Measurements from ENCODE around the gene EPHB1. TPM values are rescaled to one million over a fixed set of nuclear protein-coding genes. Genes with fewer than 3 reads are reported as not detected.
"Not testable (repeated sequence)": the region's sequence is repeated elsewhere in the genome, so short reads cannot be mapped to it uniquely, and the experiment has no call there.

EPHB1 gene
- total RNA-seq, 1 experiment from 2014 or later = 0.86 TPM

DNA sequence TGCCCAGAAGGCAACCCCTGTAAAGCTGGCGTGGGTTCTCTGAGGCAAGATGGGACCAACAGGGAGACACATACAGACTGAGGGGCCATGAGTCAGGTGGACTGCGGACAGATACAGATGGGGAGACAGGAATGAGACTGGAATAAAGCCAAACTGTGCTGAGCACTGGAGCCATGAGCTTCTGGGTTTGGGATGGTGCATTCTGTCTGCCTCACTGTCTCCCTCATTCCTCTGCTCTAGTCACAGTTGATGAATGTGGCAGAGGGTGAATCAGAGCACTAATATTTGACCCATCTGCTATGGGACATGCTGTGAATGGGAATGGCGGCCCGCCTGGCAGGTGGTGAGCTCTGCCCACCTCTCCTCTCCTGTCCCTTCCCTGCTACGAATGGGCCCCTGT lies 262.9 kb downstream of the EPHB1 start:
- no peaks in the 10 kb centered on the region for H3K36me3 ChIP-seq (ENCODE audit: control insufficient read depth in 1 of 2, insufficient read depth in 2 of 2, low read length in 2 of 2)
- no peaks in the 10 kb centered on the region for H4K20me1 ChIP-seq (ENCODE audit: insufficient read depth)
- H3K9ac ChIP-seq (ENCODE audit: low read length) = no peak overlapping the region
- ChIA-PET RAD21 (ENCODE audit: low non-redundant PET in 1 of 2, low total read pairs in 2 of 2, uncharacterized antibody in 2 of 2, unreplicated experiment in 2 of 2) (no interaction called here), POLR2A (no interaction called here), CTCF (no interaction called here)
- no peak overlapping the region for H2AFZ ChIP-seq (ENCODE audit: low read depth, low read length, poor library complexity, severe bottlenecking)
- no peak overlapping the region for H3K27ac ChIP-seq (ENCODE audit: low read depth, low read length)
- intact Hi-C loops (cut with micrococcal nuclease) = no loop called here
- TF ChIP-seq, protein P1, sequence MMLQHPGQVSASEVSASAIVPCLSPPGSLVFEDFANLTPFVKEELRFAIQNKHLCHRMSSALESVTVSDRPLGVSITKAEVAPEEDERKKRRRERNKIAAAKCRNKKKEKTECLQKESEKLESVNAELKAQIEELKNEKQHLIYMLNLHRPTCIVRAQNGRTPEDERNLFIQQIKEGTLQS (IDR thresholded peaks at IDR 0.05) = no peak
- TF ChIP-seq ZFX (IDR thresholded peaks at IDR 0.05) = no peak
- no peak for TF ChIP-seq RAD21 (IDR thresholded peaks at IDR 0.05; ENCODE audit: low read depth)
- TF ChIP-seq SP1 (IDR thresholded peaks at IDR 0.05; ENCODE audit: low read depth) = no peak
- no peak for TF ChIP-seq EZH2phosphoT487 (IDR thresholded peaks at IDR 0.05; ENCODE audit: borderline replicate concordance)
- no peak for DNase-seq (ENCODE audit: low read depth, low spot score)
- BruUV-seq (replicated peaks) = no TSS peak
- H3K79me2 ChIP-seq (ENCODE audit: insufficient read depth, low read length) = no peaks in the 10 kb centered on the region
- H3K4me1 ChIP-seq (ENCODE audit: control insufficient read depth in 1 of 2, insufficient read depth in 2 of 2, low read length in 2 of 2) = no peaks in the 10 kb centered on the region
- peaks cover 15% of the 10 kb centered on the region; the same call in 1 of the 2 replicates for H3K27me3 ChIP-seq (ENCODE audit: insufficient read depth, low read length)
- no peaks in the 10 kb centered on the region for H3K9me3 ChIP-seq (ENCODE audit: control insufficient read depth in 1 of 2, insufficient read depth in 1 of 2, low read depth in 1 of 2, low read length in 2 of 2)
- no peak for ATAC-seq
- no peak overlapping the region for H3K4me3 ChIP-seq (replicated peaks in 1 of 2; ENCODE audit: low read depth in 1 of 2, low read length in 2 of 2)
- H3K4me2 ChIP-seq (ENCODE audit: low read length) = no peak overlapping the region
- H3K9me2 ChIP-seq (ENCODE audit: insufficient read depth) = no peaks in the 10 kb centered on the region

DNA sequence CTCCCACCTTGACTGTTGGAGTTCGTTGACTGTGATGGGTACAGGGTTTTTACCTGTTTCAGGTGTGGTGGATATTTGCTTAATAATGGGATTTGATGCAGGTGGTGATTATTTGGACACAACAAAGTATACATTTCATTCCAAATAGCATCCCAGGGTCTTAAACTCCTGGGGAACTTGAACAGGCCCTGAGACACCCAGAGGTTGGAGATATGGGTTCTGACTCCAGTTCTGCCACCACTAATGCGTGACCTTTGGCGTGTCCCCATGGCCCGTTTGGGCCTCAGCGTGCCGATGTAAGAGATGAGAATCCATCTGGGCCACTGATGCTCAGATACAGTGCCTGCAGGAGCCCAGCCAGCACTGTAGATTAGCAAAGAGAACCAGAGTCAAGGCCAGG lies 264.5 kb downstream of the EPHB1 start:
- ChIA-PET RAD21 (ENCODE audit: low non-redundant PET in 1 of 2, low total read pairs in 2 of 2, uncharacterized antibody in 2 of 2, unreplicated experiment in 2 of 2) (no interaction called here), POLR2A (no interaction called here), CTCF (no interaction called here)
- no peak for TF ChIP-seq ELF1 (IDR thresholded peaks at IDR 0.05; ENCODE audit: borderline replicate concordance, low read depth)
- TF ChIP-seq, protein P2, sequence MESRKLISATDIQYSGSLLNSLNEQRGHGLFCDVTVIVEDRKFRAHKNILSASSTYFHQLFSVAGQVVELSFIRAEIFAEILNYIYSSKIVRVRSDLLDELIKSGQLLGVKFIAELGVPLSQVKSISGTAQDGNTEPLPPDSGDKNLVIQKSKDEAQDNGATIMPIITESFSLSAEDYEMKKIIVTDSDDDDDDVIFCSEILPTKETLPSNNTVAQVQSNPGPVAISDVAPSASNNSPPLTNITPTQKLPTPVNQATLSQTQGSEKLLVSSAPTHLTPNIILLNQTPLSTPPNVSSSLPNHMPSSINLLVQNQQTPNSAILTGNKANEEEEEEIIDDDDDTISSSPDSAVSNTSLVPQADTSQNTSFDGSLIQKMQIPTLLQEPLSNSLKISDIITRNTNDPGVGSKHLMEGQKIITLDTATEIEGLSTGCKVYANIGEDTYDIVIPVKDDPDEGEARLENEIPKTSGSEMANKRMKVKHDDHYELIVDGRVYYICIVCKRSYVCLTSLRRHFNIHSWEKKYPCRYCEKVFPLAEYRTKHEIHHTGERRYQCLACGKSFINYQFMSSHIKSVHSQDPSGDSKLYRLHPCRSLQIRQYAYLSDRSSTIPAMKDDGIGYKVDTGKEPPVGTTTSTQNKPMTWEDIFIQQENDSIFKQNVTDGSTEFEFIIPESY (IDR thresholded peaks at IDR 0.05; ENCODE audit: extremely low read depth, insufficient replicate concordance, low read length) = no peak
- no peak for TF ChIP-seq TCF7L2 (IDR thresholded peaks at IDR 0.05; ENCODE audit: borderline replicate concordance, extremely low read depth, insufficient read depth, insufficient read length)
- no peak for TF ChIP-seq EZH2phosphoT487 (IDR thresholded peaks at IDR 0.05; ENCODE audit: borderline replicate concordance)
- no peak overlapping the region for H3K27ac ChIP-seq (ENCODE audit: low read depth, low read length)
- no TSS peak for BruUV-seq (replicated peaks)
- no peaks in the 10 kb centered on the region for H3K79me2 ChIP-seq (ENCODE audit: insufficient read depth, low read length)
- no peaks in the 10 kb centered on the region for H4K20me1 ChIP-seq (ENCODE audit: insufficient read depth)
- H2AFZ ChIP-seq (ENCODE audit: low read depth, low read length, poor library complexity, severe bottlenecking) = no peak overlapping the region
- H3K36me3 ChIP-seq (ENCODE audit: control insufficient read depth in 1 of 2, insufficient read depth in 2 of 2, low read length in 2 of 2) = no peaks in the 10 kb centered on the region
- no peak for DNase-seq (ENCODE audit: low read depth, low spot score)
- no peak overlapping the region for H3K4me3 ChIP-seq (replicated peaks in 1 of 2; ENCODE audit: low read depth in 1 of 2, low read length in 2 of 2)
- no peak for ATAC-seq
- no peak overlapping the region for H3K9ac ChIP-seq (ENCODE audit: low read length)
- H3K9me2 ChIP-seq (ENCODE audit: insufficient read depth) = no peaks in the 10 kb centered on the region
- peaks cover 15% of the 10 kb centered on the region; the same call in 1 of the 2 replicates for H3K27me3 ChIP-seq (ENCODE audit: insufficient read depth, low read length)
- no peaks in the 10 kb centered on the region for H3K9me3 ChIP-seq (ENCODE audit: control insufficient read depth in 1 of 2, insufficient read depth in 1 of 2, low read depth in 1 of 2, low read length in 2 of 2)
- H3K4me2 ChIP-seq (ENCODE audit: low read length) = no peak overlapping the region
- H3K4me1 ChIP-seq (ENCODE audit: control insufficient read depth in 1 of 2, insufficient read depth in 2 of 2, low read length in 2 of 2) = no peaks in the 10 kb centered on the region
- intact Hi-C loops (cut with micrococcal nuclease) = no loop called here

DNA sequence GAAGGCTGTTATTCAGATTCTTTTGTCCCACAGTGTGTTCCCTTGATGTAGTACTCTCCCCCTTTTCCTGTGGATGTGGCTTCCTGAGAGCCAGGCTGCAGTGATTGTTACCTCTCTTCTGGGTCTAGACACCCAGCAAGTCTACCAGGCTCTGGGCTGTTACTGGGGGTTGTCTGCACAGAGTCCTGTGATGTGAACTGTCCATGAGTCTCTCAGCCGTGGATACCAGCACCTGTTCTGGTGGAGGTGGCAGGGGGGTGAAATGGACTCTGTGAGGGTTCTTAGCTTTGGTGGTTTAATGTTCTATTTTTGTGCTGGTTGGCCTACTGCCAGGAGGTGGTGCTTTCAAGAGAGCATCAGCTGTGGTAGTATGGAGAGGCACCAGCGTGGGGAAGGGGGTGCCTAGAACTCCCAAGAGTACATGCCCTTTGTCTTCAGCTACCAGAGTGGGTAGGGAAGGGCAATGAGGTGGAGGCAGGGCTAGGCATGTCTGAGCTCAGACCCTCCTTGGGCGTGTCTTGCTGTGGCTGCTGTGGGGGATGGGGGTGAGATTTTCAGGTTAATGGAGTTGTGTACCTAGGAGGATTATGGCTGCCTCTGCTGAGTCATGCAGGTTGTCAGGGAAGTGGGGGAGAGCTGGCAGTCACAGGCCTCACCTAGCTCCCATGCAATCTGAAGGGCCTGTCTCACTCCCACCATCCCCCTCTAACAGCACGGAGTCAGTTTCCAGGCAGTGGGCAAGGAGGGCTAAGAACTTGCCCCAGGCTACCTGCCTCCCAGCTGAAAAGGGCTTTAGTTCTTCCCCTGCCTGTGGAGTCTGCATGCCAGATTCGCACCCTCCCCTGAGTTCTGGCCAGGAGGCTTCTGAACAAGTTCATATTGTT lies 272.0 kb downstream of the EPHB1 start:
- H3K27me3 ChIP-seq (ENCODE audit: insufficient read depth, low read length); H3K4me2 ChIP-seq (ENCODE audit: low read length); RAD21 ChIA-PET (ENCODE audit: low non-redundant PET in 1 of 2, low total read pairs in 2 of 2, uncharacterized antibody in 2 of 2, unreplicated experiment in 2 of 2); intact Hi-C loops (cut with micrococcal nuclease); H3K9ac ChIP-seq (ENCODE audit: low read length); H4K20me1 ChIP-seq (ENCODE audit: insufficient read depth); H3K79me2 ChIP-seq (ENCODE audit: insufficient read depth, low read length); BruUV-seq (replicated peaks); H3K9me3 ChIP-seq (ENCODE audit: control insufficient read depth in 1 of 2, insufficient read depth in 1 of 2, low read depth in 1 of 2, low read length in 2 of 2); H3K36me3 ChIP-seq (ENCODE audit: control insufficient read depth in 1 of 2, insufficient read depth in 2 of 2, low read length in 2 of 2); POLR2A ChIA-PET; DNase-seq (ENCODE audit: low read depth, low spot score); CTCF ChIA-PET; H3K4me3 ChIP-seq (replicated peaks in 1 of 2; ENCODE audit: low read depth in 1 of 2, low read length in 2 of 2); H3K4me1 ChIP-seq (ENCODE audit: control insufficient read depth in 1 of 2, insufficient read depth in 2 of 2, low read length in 2 of 2); H3K27ac ChIP-seq (ENCODE audit: low read depth, low read length); H2AFZ ChIP-seq (ENCODE audit: low read depth, low read length, poor library complexity, severe bottlenecking); H3K9me2 ChIP-seq (ENCODE audit: insufficient read depth): not testable (repeated sequence)
- peak; percentile 22; the same call in 1 of the 2 replicates for ATAC-seq

Data from HCT116 (cell line).